Activated CD4-positive, alpha-beta T cell treated with anti-CD3 and anti-CD28 coated beads for 48 hours (primary cell): ENCODE results near the gene RNF212.
"Not testable (repeated sequence)": the region's sequence is repeated elsewhere in the genome, so short reads cannot be mapped to it uniquely, and the experiment has no call there.

Experiments
- DNase-seq: peaks from one replicate; pipeline ENCODE4 v3.0.0-alpha.2; 2020

Gene RNF212

GRCh38 chr4:1113311-1114009 lies at the start of gene RNF212:
RNF212 (minus strand) TSS chr4:1113564; CDS start chr4:1113464, 100 bp downstream.
- peak; percentile 52 for DNase-seq

- no peak for DNase-seq
These were observed 47.0 kb upstream of the RNF212 start for GRCh38 chr4:1160351-1160750.

GRCh38 chr4:1156069-1156468 lies 42.7 kb upstream of the RNF212 start:
- DNase-seq: no peak

- no peak for DNase-seq
These were observed 42.0 kb upstream of the RNF212 start for GRCh38 chr4:1155314-1155713.

- no peak for DNase-seq
These were observed 41.3 kb upstream of the RNF212 start for GRCh38 chr4:1154523-1155182.

GRCh38 chr4:1154126-1154522 lies 40.8 kb upstream of the RNF212 start:
- DNase-seq: no peak

- no peak for DNase-seq
These were observed 40.3 kb upstream of the RNF212 start for GRCh38 chr4:1153567-1154090.

- no peak for DNase-seq
These were observed 38.9 kb upstream of the RNF212 start for GRCh38 chr4:1152290-1152689.

- no peak for DNase-seq
These were observed 38.2 kb upstream of the RNF212 start for GRCh38 chr4:1151541-1151940.

GRCh38 chr4:1150875-1151274 lies 37.5 kb upstream of the RNF212 start:
- DNase-seq: no peak

GRCh38 chr4:1139860-1140259 lies 26.5 kb upstream of the RNF212 start:
- no peak for DNase-seq

- no peak for DNase-seq
These were observed 24.5 kb upstream of the RNF212 start for GRCh38 chr4:1137850-1138249.

GRCh38 chr4:1137063-1137776 lies 23.9 kb upstream of the RNF212 start:
- no peak for DNase-seq

GRCh38 chr4:1136048-1136447 lies 22.7 kb upstream of the RNF212 start:
- DNase-seq: no peak

GRCh38 chr4:1133033-1133432 lies 19.7 kb upstream of the RNF212 start:
- DNase-seq: no peak

GRCh38 chr4:1130316-1131186 lies 17.2 kb upstream of the RNF212 start:
- peak; percentile 82 for DNase-seq

GRCh38 chr4:1126506-1126905 lies 13.1 kb upstream of the RNF212 start:
- DNase-seq: no peak

GRCh38 chr4:1125466-1125865 lies 12.1 kb upstream of the RNF212 start:
- DNase-seq: not testable (repeated sequence)

- DNase-seq: no peak
These were observed 11.5 kb upstream of the RNF212 start for GRCh38 chr4:1124818-1125217.

GRCh38 chr4:1122505-1122904 lies 9.1 kb upstream of the RNF212 start:
- DNase-seq: no peak

GRCh38 chr4:1116838-1117237 lies 3.5 kb upstream of the RNF212 start:
- no peak for DNase-seq

- no peak for DNase-seq
These were observed 2.3 kb upstream of the RNF212 start for GRCh38 chr4:1115528-1116293.
